ENCODE results near the gene PPP1R12B. TPM values are rescaled to one million over a fixed set of nuclear protein-coding genes. Genes with fewer than 3 reads are reported as not detected.
"Not testable (repeated sequence)": the region's sequence is repeated elsewhere in the genome, so short reads cannot be mapped to it uniquely, and the experiment has no call there.

PPP1R12B gene
- polyA plus RNA-seq, 1 donor from 2014 or later, result 12.3 TPM

GRCh38 chr1:202621446-202621845, 272.9 kb downstream of the PPP1R12B start:
- Mint-ChIP-seq H3K4me1 (peaks cover 10 to 14% (median 11%) of the 10 kb centered on the region in 3 donors), H3K36me3 (no peaks in the 10 kb centered on the region), H3K9me3 (no peaks in the 10 kb centered on the region), H3K4me3 (no peak overlapping the region), H3K27me3 (peaks cover 7% of the 10 kb centered on the region), H3K27ac (no peak overlapping the region)

GRCh38 chr1:202622388-202622787, 273.9 kb downstream of the PPP1R12B start:
- Mint-ChIP-seq H3K27me3 (peaks cover 7% of the 10 kb centered on the region), H3K36me3 (no peaks in the 10 kb centered on the region)

GRCh38 chr1:202623075-202623474, 274.6 kb downstream of the PPP1R12B start:
- H3K4me3 Mint-ChIP-seq, result no peak overlapping the region
- no peaks in the 10 kb centered on the region for H3K36me3 Mint-ChIP-seq
- H3K9me3 Mint-ChIP-seq, result no peaks in the 10 kb centered on the region
- peaks cover 7% of the 10 kb centered on the region for H3K27me3 Mint-ChIP-seq
- H3K27ac Mint-ChIP-seq, result no peak overlapping the region
- peaks cover 12 to 20% (median 13%) of the 10 kb centered on the region in 3 donors for H3K4me1 Mint-ChIP-seq

More at GRCh38 chr1:202622388-202622787, 273.9 kb downstream of the PPP1R12B start:
- Mint-ChIP-seq H3K27ac (no peak overlapping the region), H3K9me3 (no peaks in the 10 kb centered on the region), H3K4me1 (peaks cover 9 to 14% (median 11%) of the 10 kb centered on the region in 3 donors), H3K4me3 (no peak overlapping the region)

- not testable (repeated sequence) for H3K27me3 Mint-ChIP-seq, H3K9me3 Mint-ChIP-seq, H3K4me3 Mint-ChIP-seq, H3K36me3 Mint-ChIP-seq
- peaks cover 12 to 24% (median 13%) of the 10 kb centered on the region in 3 donors for H3K4me1 Mint-ChIP-seq
- peak overlapping the region in 1 of 3 donors; percentile 16 for H3K27ac Mint-ChIP-seq
Observed at GRCh38 chr1:202623476-202623875, 275.0 kb downstream of the PPP1R12B start.

GRCh38 chr1:202624088-202624780, 275.7 kb downstream of the PPP1R12B start:
- no peaks in the 10 kb centered on the region for H3K9me3 Mint-ChIP-seq
- H3K27me3 Mint-ChIP-seq, result peaks cover 3% of the 10 kb centered on the region
- H3K36me3 Mint-ChIP-seq, result no peaks in the 10 kb centered on the region
- H3K27ac Mint-ChIP-seq, result peak overlapping the region in 1 of 3 donors; percentile 16
- H3K4me1 Mint-ChIP-seq, result peaks cover 14 to 31% (median 16%) of the 10 kb centered on the region in 3 donors
- H3K4me3 Mint-ChIP-seq, result no peak overlapping the region

GRCh38 chr1:202624781-202625108, 276.2 kb downstream of the PPP1R12B start:
- Mint-ChIP-seq H3K27ac (no peak overlapping the region), H3K4me3 (no peak overlapping the region), H3K4me1 (peaks cover 18 to 31% (median 19%) of the 10 kb centered on the region in 3 donors), H3K9me3 (no peaks in the 10 kb centered on the region), H3K36me3 (no peaks in the 10 kb centered on the region), H3K27me3 (peaks cover 3% of the 10 kb centered on the region)

- no peaks in the 10 kb centered on the region for H3K36me3 Mint-ChIP-seq
- no peak overlapping the region for H3K27ac Mint-ChIP-seq
- no peak overlapping the region for H3K4me3 Mint-ChIP-seq
- H3K27me3 Mint-ChIP-seq, result peaks cover 11% of the 10 kb centered on the region
- peaks cover 21 to 35% (median 24%) of the 10 kb centered on the region in 3 donors for H3K4me1 Mint-ChIP-seq
- no peaks in the 10 kb centered on the region for H3K9me3 Mint-ChIP-seq
Observed at GRCh38 chr1:202625416-202626360, 277.2 kb downstream of the PPP1R12B start.

- H3K4me3 Mint-ChIP-seq, result peak overlapping the region; percentile 35 to 82 (median 52)
- H3K27me3 Mint-ChIP-seq, result peaks cover 23% of the 10 kb centered on the region
- H3K36me3 Mint-ChIP-seq, H3K9me3 Mint-ChIP-seq: not testable (repeated sequence)
- H3K27ac Mint-ChIP-seq, result peak overlapping the region in 1 of 3 donors; percentile 27
- peaks cover 25 to 41% (median 28%) of the 10 kb centered on the region in 3 donors for H3K4me1 Mint-ChIP-seq
Observed at GRCh38 chr1:202627036-202627435, 278.5 kb downstream of the PPP1R12B start.

GRCh38 chr1:202627841-202628565, 279.5 kb downstream of the PPP1R12B start:
- H3K9me3 Mint-ChIP-seq, result no peaks in the 10 kb centered on the region
- H3K36me3 Mint-ChIP-seq, result peaks cover 2% of the 10 kb centered on the region
- peak overlapping the region in 1 of 3 donors; percentile 27 for H3K27ac Mint-ChIP-seq
- H3K4me1 Mint-ChIP-seq, result peaks cover 25 to 41% (median 28%) of the 10 kb centered on the region in 3 donors
- peak overlapping the region in 3 of 4 donors; percentile 15 to 76 (median 35) for H3K4me3 Mint-ChIP-seq
- H3K27me3 Mint-ChIP-seq, result peaks cover 27% of the 10 kb centered on the region

GRCh38 chr1:202628646-202629215, 280.2 kb downstream of the PPP1R12B start:
- peaks cover 25% of the 10 kb centered on the region for H3K27me3 Mint-ChIP-seq
- no peaks in the 10 kb centered on the region for H3K9me3 Mint-ChIP-seq
- H3K27ac Mint-ChIP-seq, result peak overlapping the region in 1 of 3 donors; percentile 3
- peaks cover 25 to 41% (median 28%) of the 10 kb centered on the region in 3 donors for H3K4me1 Mint-ChIP-seq
- peaks cover 2% of the 10 kb centered on the region for H3K36me3 Mint-ChIP-seq
- peak overlapping the region in 3 of 4 donors; percentile 7 to 92 (median 84) for H3K4me3 Mint-ChIP-seq

- peak overlapping the region in 3 of 4 donors; percentile 7 to 92 (median 84) for H3K4me3 Mint-ChIP-seq
- peak overlapping the region in 2 of 3 donors; percentile 3 to 25 for H3K27ac Mint-ChIP-seq
- H3K9me3 Mint-ChIP-seq, H3K36me3 Mint-ChIP-seq: not testable (repeated sequence)
- H3K4me1 Mint-ChIP-seq, result peaks cover 25 to 41% (median 28%) of the 10 kb centered on the region in 3 donors
- peaks cover 25% of the 10 kb centered on the region for H3K27me3 Mint-ChIP-seq
Observed at GRCh38 chr1:202629257-202629811, 280.8 kb downstream of the PPP1R12B start.

- not testable (repeated sequence) for H3K9me3 Mint-ChIP-seq, H3K36me3 Mint-ChIP-seq
- H3K27me3 Mint-ChIP-seq, result peaks cover 26% of the 10 kb centered on the region
- peaks cover 25 to 41% (median 28%) of the 10 kb centered on the region in 3 donors for H3K4me1 Mint-ChIP-seq
- peak overlapping the region in 1 of 4 donors; percentile 24 for H3K4me3 Mint-ChIP-seq
- H3K27ac Mint-ChIP-seq, result peak overlapping the region in 1 of 3 donors; percentile 29
Observed at GRCh38 chr1:202630096-202630495, 281.6 kb downstream of the PPP1R12B start.

GRCh38 chr1:202630541-202630940, 282.0 kb downstream of the PPP1R12B start:
- H3K36me3 Mint-ChIP-seq, result peaks cover 2% of the 10 kb centered on the region
- H3K27me3 Mint-ChIP-seq, result peaks cover 31% of the 10 kb centered on the region
- H3K27ac Mint-ChIP-seq, result no peak overlapping the region
- H3K4me3 Mint-ChIP-seq, result peak overlapping the region in 1 of 4 donors; percentile 54
- H3K4me1 Mint-ChIP-seq, result peaks cover 25 to 41% (median 28%) of the 10 kb centered on the region in 3 donors
- H3K9me3 Mint-ChIP-seq, result peaks cover 0 to 1% (median 0%) of the 10 kb centered on the region in 3 donors
